AG04449 (cell line): Measurements from ENCODE around the gene TMEM258.

Experiments
- CTCF ChIA-PET: fragments of 350-600 bp; formaldehyde crosslinking; extraction: SDS; loops from one replicate; lab custom pipeline; 2021; ENCODE audit warnings: antibody characterized with exemption; lab: Yijun Ruan, JAX
- POLR2A ChIA-PET: fragments of 400-600, 350-600 bp; formaldehyde crosslinking; extraction: SDS; loops from one replicate; lab custom pipeline; 2020; ENCODE audit warnings: antibody characterized with exemption, inconsistent platforms; lab: Yijun Ruan, JAX
- DNase-seq: peaks from one replicate; pipeline ENCODE4 v3.0.0-alpha.2; 2010; ENCODE audit warnings: low read depth, low spot score
- H3K4me3 ChIP-seq: 2 replicates; pipeline ENCODE4 v1.5.1; 2011; ENCODE audit warnings: low read depth, mild to moderate bottlenecking, control low read depth, low read length
- TF ChIP-seq, protein P1 (sequence below): IDR thresholded peaks from one replicate; pipeline ENCODE4 v1.5.1; 2011; ENCODE audit warnings: mild to moderate bottlenecking, moderate library complexity, low read length, control low read depth, inconsistent platforms; ENCODE audit not compliant: insufficient read depth; ENCODE audit errors: missing control alignments

TMEM258 gene

GRCh38 chr11:61763930-61764605, 28.3 kb downstream of the TMEM258 start:
- POLR2A ChIA-PET, result no interaction called here
- TF ChIP-seq, protein P1, sequence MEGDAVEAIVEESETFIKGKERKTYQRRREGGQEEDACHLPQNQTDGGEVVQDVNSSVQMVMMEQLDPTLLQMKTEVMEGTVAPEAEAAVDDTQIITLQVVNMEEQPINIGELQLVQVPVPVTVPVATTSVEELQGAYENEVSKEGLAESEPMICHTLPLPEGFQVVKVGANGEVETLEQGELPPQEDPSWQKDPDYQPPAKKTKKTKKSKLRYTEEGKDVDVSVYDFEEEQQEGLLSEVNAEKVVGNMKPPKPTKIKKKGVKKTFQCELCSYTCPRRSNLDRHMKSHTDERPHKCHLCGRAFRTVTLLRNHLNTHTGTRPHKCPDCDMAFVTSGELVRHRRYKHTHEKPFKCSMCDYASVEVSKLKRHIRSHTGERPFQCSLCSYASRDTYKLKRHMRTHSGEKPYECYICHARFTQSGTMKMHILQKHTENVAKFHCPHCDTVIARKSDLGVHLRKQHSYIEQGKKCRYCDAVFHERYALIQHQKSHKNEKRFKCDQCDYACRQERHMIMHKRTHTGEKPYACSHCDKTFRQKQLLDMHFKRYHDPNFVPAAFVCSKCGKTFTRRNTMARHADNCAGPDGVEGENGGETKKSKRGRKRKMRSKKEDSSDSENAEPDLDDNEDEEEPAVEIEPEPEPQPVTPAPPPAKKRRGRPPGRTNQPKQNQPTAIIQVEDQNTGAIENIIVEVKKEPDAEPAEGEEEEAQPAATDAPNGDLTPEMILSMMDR, result no peak
- no peak for DNase-seq
- CTCF ChIA-PET, result interaction anchor here (0.9 to 12.8 kb wide), 8 partner anchors 8 to 342 kb away, joined by 3 to 97 read pairs (median 6); partner anchors contain the start of gene MYRF
- no peak overlapping the region for H3K4me3 ChIP-seq

- POLR2A ChIA-PET, result no interaction called here
- TF ChIP-seq, protein P1, result no peak
- CTCF ChIA-PET, result interaction anchor here (1.0 to 12.8 kb wide), 3 partner anchors 9 to 14 kb away, joined by 3 to 97 read pairs (median 14); no protein-coding TSS in a partner anchor
- H3K4me3 ChIP-seq, result no peak overlapping the region
- no peak for DNase-seq
Measured at GRCh38 chr11:61762798-61763197, 29.6 kb downstream of the TMEM258 start.

GRCh38 chr11:61762223-61762615, 30.2 kb downstream of the TMEM258 start:
- ChIA-PET POLR2A (no interaction called here), CTCF (interaction anchor here (1.0 to 12.8 kb wide), 3 partner anchors 9 to 29 kb away, joined by 3 to 97 read pairs (median 4); no protein-coding TSS in a partner anchor)
- DNase-seq, result no peak
- no peak overlapping the region for H3K4me3 ChIP-seq
- TF ChIP-seq, protein P1, result no peak

DNA sequence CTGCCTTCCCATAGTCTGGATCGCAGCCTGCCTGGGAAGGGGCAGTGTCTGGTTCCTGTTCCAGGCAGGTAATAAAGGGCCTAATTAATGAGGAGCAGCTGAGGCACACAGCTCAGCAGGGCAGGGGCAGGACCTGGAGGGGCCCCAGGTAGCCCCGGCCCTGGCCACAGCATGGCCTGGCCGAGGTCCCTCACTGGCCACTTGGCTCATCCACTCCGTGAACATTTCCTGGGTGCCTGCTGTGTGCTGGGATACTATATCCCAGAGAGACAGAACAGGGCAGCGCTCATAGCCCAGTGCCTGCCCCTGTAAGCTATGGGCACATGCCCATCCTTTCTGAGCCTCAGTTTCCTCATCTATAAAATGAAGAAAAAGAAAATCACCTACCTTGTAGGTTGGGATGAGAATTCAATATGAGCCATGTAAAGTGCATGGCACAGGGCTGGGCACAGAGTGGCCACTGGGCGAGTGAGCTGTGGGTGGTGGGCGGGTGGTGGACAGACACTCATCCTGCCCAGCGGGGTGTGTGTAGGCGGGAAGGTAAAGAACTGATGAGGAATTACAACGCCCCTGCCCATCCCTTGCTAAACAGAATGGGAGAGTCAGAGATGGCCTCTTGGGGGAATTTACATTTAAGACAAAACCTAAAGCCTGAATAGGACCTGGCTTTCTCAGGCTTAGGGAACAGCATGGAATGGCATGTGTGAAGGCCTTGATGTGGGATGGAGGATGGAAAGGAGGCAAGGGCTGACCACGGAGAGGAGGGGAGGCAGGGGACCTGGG, 30.8 kb downstream of the TMEM258 start:
- DNase-seq, result no peak
- CTCF ChIA-PET, result interaction anchor here (1.0 to 12.8 kb wide), 4 partner anchors 8 to 28 kb away, joined by 3 to 97 read pairs (median 4); no protein-coding TSS in a partner anchor
- POLR2A ChIA-PET, result no interaction called here
- TF ChIP-seq, protein P1, result no peak
- H3K4me3 ChIP-seq, result no peak overlapping the region

DNA sequence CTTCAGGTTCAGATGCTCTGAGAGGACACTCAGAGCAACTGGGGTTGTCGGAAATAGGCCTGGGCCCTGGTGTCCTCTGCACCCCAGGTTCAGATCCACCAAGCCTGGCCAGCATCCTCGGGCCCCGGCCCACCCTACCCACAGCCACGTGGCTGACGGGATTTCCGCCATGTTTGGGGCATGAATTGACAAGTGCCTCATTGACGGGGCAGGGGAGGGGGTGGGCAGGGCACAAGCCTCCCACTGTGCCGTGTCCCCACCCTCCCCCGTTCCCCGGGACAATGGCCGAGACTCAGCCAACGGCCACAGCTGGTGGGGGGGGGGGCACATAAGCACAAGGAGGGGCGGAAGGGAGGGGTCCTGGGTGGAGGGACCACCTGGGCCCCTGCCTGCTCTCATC, 31.5 kb downstream of the TMEM258 start:
- CTCF ChIA-PET, result interaction anchor here (1.0 to 12.8 kb wide), 4 partner anchors 12 to 321 kb away, joined by 4 to 97 read pairs (median 4); no protein-coding TSS in a partner anchor
- no peak overlapping the region for H3K4me3 ChIP-seq
- TF ChIP-seq, protein P1, result no peak
- DNase-seq, result no peak
- POLR2A ChIA-PET, result no interaction called here

- POLR2A ChIA-PET, result no interaction called here
- CTCF ChIA-PET, result interaction anchor here (1.0 to 5.1 kb wide), 5 partner anchors 9 to 30 kb away, joined by 3 to 42 read pairs (median 5); no protein-coding TSS in a partner anchor
- TF ChIP-seq, protein P1, result no peak
- no peak for DNase-seq
- no peak overlapping the region for H3K4me3 ChIP-seq
Measured at GRCh38 chr11:61757213-61757862, 35.1 kb downstream of the TMEM258 start.
